Measurements from ENCODE around the gene MOXD1.

MOXD1 gene

GRCh38 chr6:132412656-132413498 is 11.6 kb upstream of the MOXD1 start:
- POLR2A ChIA-PET, result no interaction called here
- TF ChIP-seq KLF9 (tag by site-specific recombination; IDR thresholded peaks at IDR 0.05; ENCODE audit: low read depth), result no peak
- TF ChIP-seq ZNF398 (tag by site-specific recombination; IDR thresholded peaks at IDR 0.05), result no peak
- no peak for TF ChIP-seq GLI2 (tag by site-specific recombination; IDR thresholded peaks at IDR 0.05; ENCODE audit: borderline replicate concordance, low read depth)
- no peak for TF ChIP-seq PRDM6 (tag by site-specific recombination; IDR thresholded peaks at IDR 0.05)
- TF ChIP-seq ZNF660 (tag by site-specific recombination; IDR thresholded peaks at IDR 0.05), result no peak
- no peak for TF ChIP-seq ZBTB26 (tag by site-specific recombination; optimal IDR thresholded peaks at IDR 0.05)
- no peak for TF ChIP-seq RBAK (tag by site-specific recombination; IDR thresholded peaks at IDR 0.05)
- no peak for TF ChIP-seq ZNF501 (tag by site-specific recombination; IDR thresholded peaks at IDR 0.05)
- no peak for TF ChIP-seq ZNF138 (tag by site-specific recombination; IDR thresholded peaks at IDR 0.05; ENCODE audit: borderline replicate concordance)
- Histone ChIP-seq H3K4me1 (ENCODE audit: control insufficient read depth, insufficient read depth, low read length) (no peaks in the 10 kb centered on the region; the same call in 1 of the 2 replicates), H3K36me3 (ENCODE audit: control insufficient read depth in 2 of 2, insufficient read depth in 1 of 2, low read length in 2 of 2) (no peaks in the 10 kb centered on the region), H3K27ac (ENCODE audit: extremely low read depth, low read depth, low read length) (no peak overlapping the region), H3K4me3 (ENCODE audit: low read depth, low read length) (no peak overlapping the region), H3K9me3 (ENCODE audit: control insufficient read depth, insufficient read depth, low read depth, low read length) (no peaks in the 10 kb centered on the region)
- CTCF ChIA-PET, result interaction anchor here (0.6 to 1.9 kb wide), 5 partner anchors 22 to 1766 kb away, joined by 3 to 9 read pairs (median 5); no protein-coding TSS in a partner anchor

- no peak overlapping the region for H3K27ac ChIP-seq (ENCODE audit: extremely low read depth, low read depth, low read length)
- POLR2A ChIA-PET, result no interaction called here
Observed at GRCh38 chr6:132411296-132411695, 10.0 kb upstream of the MOXD1 start.

More at GRCh38 chr6:132411296-132411695, 10.0 kb upstream of the MOXD1 start:
- TF ChIP-seq ZNF626 (tag by site-specific recombination; IDR thresholded peaks at IDR 0.05) (no peak), AEBP2 (tag by site-specific recombination; IDR thresholded peaks at IDR 0.05; ENCODE audit: borderline replicate concordance) (no peak), ZNF184 (tag by site-specific recombination; IDR thresholded peaks at IDR 0.05) (no peak), GLIS1 (tag by site-specific recombination; IDR thresholded peaks at IDR 0.05) (no peak), ZNF521 (tag by site-specific recombination; IDR thresholded peaks at IDR 0.05) (no peak), ZNF366 (tag by site-specific recombination; conservative IDR thresholded peaks at IDR 0.05) (no peak), FEZF1 (tag by site-specific recombination; IDR thresholded peaks at IDR 0.05) (no peak), ZNF518A (tag by site-specific recombination; conservative IDR thresholded peaks at IDR 0.05; ENCODE audit: low read depth) (no peak), MEIS1 (CRISPR knock-in tag; IDR thresholded peaks at IDR 0.05; ENCODE audit: borderline replicate concordance) (no peak), ZNF221 (tag by site-specific recombination; IDR thresholded peaks at IDR 0.05; ENCODE audit: borderline replicate concordance) (no peak), ZNF830 (tag by site-specific recombination; IDR thresholded peaks at IDR 0.05; ENCODE audit: low read depth) (no peak), ZNF610 (tag by site-specific recombination; IDR thresholded peaks at IDR 0.05; ENCODE audit: borderline replicate concordance) (no peak)
- Histone ChIP-seq H3K4me1 (ENCODE audit: control insufficient read depth, insufficient read depth, low read length) (no peaks in the 10 kb centered on the region; the same call in 1 of the 2 replicates), H3K9me3 (ENCODE audit: control insufficient read depth, insufficient read depth, low read depth, low read length) (no peaks in the 10 kb centered on the region), H3K4me3 (ENCODE audit: low read depth, low read length) (no peak overlapping the region), H3K36me3 (ENCODE audit: control insufficient read depth in 2 of 2, insufficient read depth in 1 of 2, low read length in 2 of 2) (no peaks in the 10 kb centered on the region)
- CTCF ChIA-PET, result no interaction called here
